ENCODE data around the gene ARID1A. TPM values are rescaled to one million over a fixed set of nuclear protein-coding genes. Genes with fewer than 3 reads are reported as not detected.

The ARID1A gene
- total and polyA plus RNA-seq, 2 experiments from 2014 or later = 50.0 to 104 TPM

- H3K79me2 ChIP-seq (replicated peaks; ENCODE audit: insufficient read depth) = no peaks in the 10 kb centered on the region
- no peaks in the 10 kb centered on the region for H3K27me3 ChIP-seq (ENCODE audit: insufficient read depth)
- peaks cover 14% of the 10 kb centered on the region for H3K27me3 Mint-ChIP-seq (ENCODE audit: insufficient read depth, low read depth, poor library complexity)
- H3K27ac Mint-ChIP-seq = no peak overlapping the region
- peaks cover 4% of the 10 kb centered on the region for H4K20me1 ChIP-seq (replicated peaks; ENCODE audit: insufficient read depth)
- H3K36me3 Mint-ChIP-seq (ENCODE audit: low read depth) = peaks cover 7% of the 10 kb centered on the region; the same call in 2 of the 3 replicates
- peaks cover 26% of the 10 kb centered on the region for H3K4me1 ChIP-seq (ENCODE audit: insufficient read depth)
- H3K4me1 Mint-ChIP-seq = peaks cover 29% of the 10 kb centered on the region
- H3K9me2 ChIP-seq (ENCODE audit: insufficient read depth) = no peaks in the 10 kb centered on the region
- no peak overlapping the region for H3K4me3 ChIP-seq
- DNase-seq (ENCODE audit: low spot score) (no peak), ATAC-seq (no peak)
- no peaks in the 10 kb centered on the region; the same call in 1 of the 3 replicates for H3K9me3 Mint-ChIP-seq
- no peak overlapping the region for H2AFZ ChIP-seq
- H3F3A ChIP-seq (replicated peaks; ENCODE audit: low read depth) = peaks cover 13% of the 10 kb centered on the region; the same call in 1 of the 2 replicates
- H3K27ac ChIP-seq (ENCODE audit: low read depth) = no peak overlapping the region
- no peak overlapping the region for H3K4me2 ChIP-seq
- no peaks in the 10 kb centered on the region for H3K36me3 ChIP-seq (ENCODE audit: insufficient read depth)
- no peak for TF ChIP-seq JUNB (IDR thresholded peaks at IDR 0.05; ENCODE audit: unreplicated experiment)
- no peak for TF ChIP-seq ZNF462 (CRISPR knock-in tag; IDR thresholded peaks at IDR 0.05)
- no peak for TF ChIP-seq ZNF331 (CRISPR knock-in tag; IDR thresholded peaks at IDR 0.05; ENCODE audit: low read depth)
- no peak for TF ChIP-seq NANOG (IDR thresholded peaks at IDR 0.05; ENCODE audit: borderline replicate concordance)
- H3K4me3 Mint-ChIP-seq = no peak overlapping the region
Measured at GRCh38 chr1:26789931-26790330, 94.1 kb downstream of the ARID1A start.

GRCh38 chr1:26790551-26790953 is 94.7 kb downstream of the ARID1A start:
- no peaks in the 10 kb centered on the region for H3K27me3 ChIP-seq (ENCODE audit: insufficient read depth)
- peaks cover 4% of the 10 kb centered on the region for H4K20me1 ChIP-seq (replicated peaks; ENCODE audit: insufficient read depth)
- no peak overlapping the region for H2AFZ ChIP-seq
- Mint-ChIP-seq H3K9me3 (no peaks in the 10 kb centered on the region; the same call in 1 of the 3 replicates), H3K27ac (no peak overlapping the region), H3K36me3 (ENCODE audit: low read depth) (peaks cover 11% of the 10 kb centered on the region; the same call in 2 of the 3 replicates), H3K27me3 (ENCODE audit: insufficient read depth, low read depth, poor library complexity) (peaks cover 13% of the 10 kb centered on the region), H3K4me3 (no peak overlapping the region), H3K4me1 (peaks cover 23% of the 10 kb centered on the region)
- ATAC-seq (no peak), DNase-seq (ENCODE audit: low spot score) (no peak)
- no peak overlapping the region for H3K27ac ChIP-seq (ENCODE audit: low read depth)
- no peaks in the 10 kb centered on the region for H3K79me2 ChIP-seq (replicated peaks; ENCODE audit: insufficient read depth)
- no peaks in the 10 kb centered on the region for H3K36me3 ChIP-seq (ENCODE audit: insufficient read depth)
- H3K4me1 ChIP-seq (ENCODE audit: insufficient read depth) = peaks cover 25% of the 10 kb centered on the region
- H3K4me3 ChIP-seq = no peak overlapping the region
- H3K9me2 ChIP-seq (ENCODE audit: insufficient read depth) = no peaks in the 10 kb centered on the region
- H3F3A ChIP-seq (replicated peaks; ENCODE audit: low read depth) = peaks cover 13% of the 10 kb centered on the region; the same call in 1 of the 2 replicates
- no peak overlapping the region for H3K4me2 ChIP-seq
- no peak for TF ChIP-seq EZH2 (IDR thresholded peaks at IDR 0.05; ENCODE audit: low read depth, unreplicated experiment)
- no peak for TF ChIP-seq NANOG (IDR thresholded peaks at IDR 0.05; ENCODE audit: borderline replicate concordance)
- no peak for TF ChIP-seq EZH2phosphoT487 (IDR thresholded peaks at IDR 0.05; ENCODE audit: unreplicated experiment)
- TF ChIP-seq CTCF (conservative IDR thresholded peaks at IDR 0.05; ENCODE audit: low read depth in 2 of 2) = no peak
- no peak for TF ChIP-seq REST (IDR thresholded peaks at IDR 0.05; ENCODE audit: unreplicated experiment)
- TF ChIP-seq CREB1 (CRISPR knock-in tag; IDR thresholded peaks at IDR 0.05; ENCODE audit: low read depth) = no peak

Measured in GM23338 (cell line).